Suprapubic skin (tissue), 4 donors: Measurements from ENCODE around the gene CCR9.

Experiments used
- CTCF ChIP-seq, 2 donors: fragments of 200-600 bp in 1 of 2; fragments of 450-650 bp in 1 of 2; sonication (generic) in 1 of 2; IDR thresholded peaks; one replicate each; pipeline ENCODE4 v1.5.1; 2016 to 2019; ENCODE audit warnings: antibody characterized with exemption in 2 of 2, mild to moderate bottlenecking in 1 of 2, moderate library complexity in 1 of 2
- POLR2A ChIP-seq, 2 donors: fragments of 450-650 bp; IDR thresholded peaks; one replicate each; pipeline ENCODE4 v1.6.1; 2017; ENCODE audit warnings: antibody characterized with exemption in 2 of 2, mild to moderate bottlenecking in 2 of 2, moderate library complexity in 2 of 2
- POLR2AphosphoS5 ChIP-seq, 3 donors: sonication (generic); formaldehyde crosslinking; IDR thresholded peaks; one replicate each; pipeline ENCODE4 v1.6.1; 2017; ENCODE audit warnings: antibody characterized with exemption in 3 of 3

DNA sequence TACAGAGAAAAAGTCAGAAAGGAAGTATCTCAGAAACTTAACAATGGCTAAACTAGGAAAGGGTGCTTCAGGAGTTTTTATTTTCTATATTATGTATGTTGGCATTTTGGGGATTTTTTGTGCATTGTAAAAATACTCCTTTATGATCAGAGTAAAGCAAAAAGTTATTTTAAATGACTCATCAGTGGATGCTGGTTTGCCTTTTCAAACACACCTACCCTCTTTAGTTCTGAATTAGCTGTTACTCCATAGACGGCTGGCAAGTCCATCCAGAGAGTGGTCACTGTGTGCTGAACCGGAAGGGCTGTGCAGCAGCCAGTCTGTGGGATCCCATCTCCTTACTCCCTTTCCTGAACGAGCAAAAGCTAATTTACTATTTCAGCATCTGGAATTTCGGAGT, 942 bp downstream of the CCR9 start:
- TF ChIP-seq POLR2A (IDR thresholded peaks at IDR 0.05): no peak
- no peak for TF ChIP-seq CTCF (IDR thresholded peaks at IDR 0.05)
- TF ChIP-seq POLR2AphosphoS5 (IDR thresholded peaks at IDR 0.05): no peak
